Measurements from ENCODE around the gene ANAPC10.

DNA sequence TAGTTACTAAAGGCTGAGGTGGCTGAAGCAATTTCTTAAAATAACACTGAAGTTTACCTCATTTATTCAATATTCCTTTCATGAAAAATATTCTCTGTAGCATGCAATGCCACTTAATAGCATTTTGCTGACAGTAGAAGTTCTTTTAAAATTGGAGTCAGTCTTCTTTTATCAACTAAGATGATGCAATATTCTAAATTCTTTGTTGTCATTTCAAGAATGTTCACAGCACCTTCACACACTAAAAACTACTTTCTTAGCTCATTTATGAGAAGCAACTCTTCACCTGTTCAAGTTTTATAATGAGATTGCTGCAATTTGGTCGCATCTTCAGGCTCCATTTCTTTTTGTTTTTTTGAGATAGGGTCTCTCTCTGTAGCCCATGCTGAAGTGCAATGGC lies 48.8 kb downstream of the ANAPC10 start:
- TF ChIP-seq POLR2A (IDR thresholded peaks at IDR 0.05; ENCODE audit: low read depth, low read length) (no peak), TAF1 (IDR thresholded peaks at IDR 0.05; ENCODE audit: borderline replicate concordance, low read depth, low read length) (no peak), POLR2AphosphoS5 (IDR thresholded peaks at IDR 0.05; ENCODE audit: low read depth, low read length) (no peak)
